ENCODE measurements around the gene HIP1.
"Not testable (repeated sequence)": the region's sequence is repeated elsewhere in the genome, so short reads cannot be mapped to it uniquely, and the experiment has no call there.

HIP1 gene

GRCh38 chr7:75718390-75719031 lies 20.2 kb downstream of the HIP1 start:
- TF ChIP-seq, protein P1, sequence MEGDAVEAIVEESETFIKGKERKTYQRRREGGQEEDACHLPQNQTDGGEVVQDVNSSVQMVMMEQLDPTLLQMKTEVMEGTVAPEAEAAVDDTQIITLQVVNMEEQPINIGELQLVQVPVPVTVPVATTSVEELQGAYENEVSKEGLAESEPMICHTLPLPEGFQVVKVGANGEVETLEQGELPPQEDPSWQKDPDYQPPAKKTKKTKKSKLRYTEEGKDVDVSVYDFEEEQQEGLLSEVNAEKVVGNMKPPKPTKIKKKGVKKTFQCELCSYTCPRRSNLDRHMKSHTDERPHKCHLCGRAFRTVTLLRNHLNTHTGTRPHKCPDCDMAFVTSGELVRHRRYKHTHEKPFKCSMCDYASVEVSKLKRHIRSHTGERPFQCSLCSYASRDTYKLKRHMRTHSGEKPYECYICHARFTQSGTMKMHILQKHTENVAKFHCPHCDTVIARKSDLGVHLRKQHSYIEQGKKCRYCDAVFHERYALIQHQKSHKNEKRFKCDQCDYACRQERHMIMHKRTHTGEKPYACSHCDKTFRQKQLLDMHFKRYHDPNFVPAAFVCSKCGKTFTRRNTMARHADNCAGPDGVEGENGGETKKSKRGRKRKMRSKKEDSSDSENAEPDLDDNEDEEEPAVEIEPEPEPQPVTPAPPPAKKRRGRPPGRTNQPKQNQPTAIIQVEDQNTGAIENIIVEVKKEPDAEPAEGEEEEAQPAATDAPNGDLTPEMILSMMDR (IDR thresholded peaks at IDR 0.05; ENCODE audit: low read depth, low read length, missing control alignments), result no peak
- DNase-seq (ENCODE audit: extremely low read depth, low read depth), result no peak
- no peak overlapping the region for H3K4me3 ChIP-seq (replicated peaks; ENCODE audit: low read depth, low read length)

GRCh38 chr7:75717746-75718145 lies 21.0 kb downstream of the HIP1 start:
- DNase-seq (ENCODE audit: extremely low read depth, low read depth); H3K4me3 ChIP-seq (replicated peaks; ENCODE audit: low read depth, low read length): not testable (repeated sequence)

- no peak overlapping the region for H3K4me3 ChIP-seq (replicated peaks; ENCODE audit: low read depth, low read length)
- DNase-seq (ENCODE audit: extremely low read depth, low read depth), result no peak
- TF ChIP-seq, protein P1 (IDR thresholded peaks at IDR 0.05; ENCODE audit: low read depth, low read length, missing control alignments), result no peak
These were observed 21.6 kb downstream of the HIP1 start for GRCh38 chr7:75716992-75717626.

GRCh38 chr7:75715864-75716263 lies 22.9 kb downstream of the HIP1 start:
- no peak overlapping the region for H3K4me3 ChIP-seq (replicated peaks; ENCODE audit: low read depth, low read length)
- TF ChIP-seq, protein P1 (IDR thresholded peaks at IDR 0.05; ENCODE audit: low read depth, low read length, missing control alignments), result no peak
- DNase-seq (ENCODE audit: extremely low read depth, low read depth), result no peak

- TF ChIP-seq, protein P1 (IDR thresholded peaks at IDR 0.05; ENCODE audit: low read depth, low read length, missing control alignments), result no peak
- no peak overlapping the region for H3K4me3 ChIP-seq (replicated peaks; ENCODE audit: low read depth, low read length)
- DNase-seq (ENCODE audit: extremely low read depth, low read depth), result no peak
These were observed 26.0 kb downstream of the HIP1 start for GRCh38 chr7:75712517-75713361.

DNA sequence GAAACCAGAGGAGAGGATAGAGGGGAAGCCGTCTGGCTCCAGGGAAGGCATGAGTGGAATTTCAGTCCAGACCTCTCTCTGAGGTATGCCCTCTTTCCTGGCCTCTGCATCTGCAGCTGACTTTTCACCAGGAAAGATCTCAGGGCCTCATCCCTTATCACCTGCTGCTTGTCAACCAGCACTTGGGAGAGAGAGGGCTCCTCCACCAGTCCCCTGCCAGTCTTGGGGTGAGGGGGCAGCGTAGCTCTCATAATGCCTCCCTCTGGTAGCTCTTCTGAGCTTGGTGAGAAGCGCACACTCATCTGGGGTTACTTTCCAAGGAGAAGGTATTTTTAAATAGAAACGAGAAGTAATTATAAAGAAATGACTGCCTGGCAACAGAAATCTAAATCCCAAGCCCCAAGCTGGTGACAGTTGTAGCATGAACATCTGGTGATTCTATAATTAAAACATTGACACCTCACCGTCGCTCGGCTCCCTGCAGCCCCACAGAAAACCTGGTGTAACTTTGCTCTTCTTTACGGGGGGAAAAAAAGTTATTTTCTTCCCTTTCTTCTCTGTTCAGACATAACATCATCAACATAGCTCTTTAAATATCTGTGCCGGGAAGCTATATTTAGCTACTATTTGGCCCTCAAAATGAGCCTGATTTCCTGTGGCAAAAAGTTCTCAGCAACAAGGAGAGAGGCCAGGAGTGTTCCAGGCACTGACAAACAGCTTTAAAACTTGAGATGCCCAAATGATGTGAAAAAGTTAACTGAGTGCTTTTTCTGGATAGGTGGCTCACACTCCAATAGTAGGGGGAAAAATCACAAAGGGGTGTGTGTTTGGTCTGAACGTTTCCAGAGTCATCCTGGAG lies 26.9 kb downstream of the HIP1 start:
- H3K4me3 ChIP-seq (replicated peaks; ENCODE audit: low read depth, low read length), result no peak overlapping the region

More for the DNA sequence above, 26.9 kb downstream of the HIP1 start:
- TF ChIP-seq, protein P1 (IDR thresholded peaks at IDR 0.05; ENCODE audit: low read depth, low read length, missing control alignments), result no peak
- DNase-seq (ENCODE audit: extremely low read depth, low read depth), result no peak

All from HFF-Myc (cell line).